DLD1 (cell line): ENCODE measurements around the gene KRTAP12-3.
"Not testable (repeated sequence)": the region's sequence is repeated elsewhere in the genome, so short reads cannot be mapped to it uniquely, and the experiment has no call there.

Experiments used
- in situ Hi-C: cut with HindIII; loops from 2 replicates; pipeline ENCODE4 v1.10.0; 2017; ENCODE audit warnings: low sequenced_read_pairs

The KRTAP12-3 gene

DNA sequence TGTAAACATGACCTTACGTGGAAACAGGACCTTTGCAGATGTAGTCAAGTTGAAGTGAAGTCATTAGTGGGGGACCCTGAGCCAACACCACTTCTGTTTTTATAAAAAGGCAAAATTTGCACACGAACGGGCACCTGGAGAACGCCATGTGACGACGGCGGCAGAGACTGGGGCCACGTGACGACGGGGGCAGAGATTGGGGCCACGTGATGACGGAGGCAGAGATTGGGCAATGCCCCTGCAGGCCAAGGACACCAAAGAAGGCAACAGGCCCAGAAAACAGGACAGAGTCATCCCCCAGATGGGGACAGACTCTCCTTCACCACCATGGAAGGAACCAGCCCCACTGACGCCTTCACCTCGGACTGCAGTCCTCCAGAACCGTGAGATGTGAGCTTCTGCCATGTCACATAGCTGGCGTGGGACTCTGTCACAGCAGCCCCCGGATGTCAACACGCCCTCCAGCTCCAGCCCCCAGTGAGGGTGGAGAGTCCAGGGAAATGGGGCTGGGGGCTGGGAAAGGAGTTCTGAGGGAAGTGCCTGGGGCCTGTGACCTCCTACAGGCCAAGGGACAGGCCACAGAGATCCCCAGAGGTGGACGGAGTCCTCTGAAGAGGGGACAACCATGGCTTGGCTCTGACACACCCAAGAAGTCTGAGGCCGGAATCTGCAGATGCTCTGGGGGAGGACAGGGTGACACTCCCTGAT, 7.3 kb upstream of the KRTAP12-3 start:
- in situ Hi-C loops = no loop called here

DNA sequence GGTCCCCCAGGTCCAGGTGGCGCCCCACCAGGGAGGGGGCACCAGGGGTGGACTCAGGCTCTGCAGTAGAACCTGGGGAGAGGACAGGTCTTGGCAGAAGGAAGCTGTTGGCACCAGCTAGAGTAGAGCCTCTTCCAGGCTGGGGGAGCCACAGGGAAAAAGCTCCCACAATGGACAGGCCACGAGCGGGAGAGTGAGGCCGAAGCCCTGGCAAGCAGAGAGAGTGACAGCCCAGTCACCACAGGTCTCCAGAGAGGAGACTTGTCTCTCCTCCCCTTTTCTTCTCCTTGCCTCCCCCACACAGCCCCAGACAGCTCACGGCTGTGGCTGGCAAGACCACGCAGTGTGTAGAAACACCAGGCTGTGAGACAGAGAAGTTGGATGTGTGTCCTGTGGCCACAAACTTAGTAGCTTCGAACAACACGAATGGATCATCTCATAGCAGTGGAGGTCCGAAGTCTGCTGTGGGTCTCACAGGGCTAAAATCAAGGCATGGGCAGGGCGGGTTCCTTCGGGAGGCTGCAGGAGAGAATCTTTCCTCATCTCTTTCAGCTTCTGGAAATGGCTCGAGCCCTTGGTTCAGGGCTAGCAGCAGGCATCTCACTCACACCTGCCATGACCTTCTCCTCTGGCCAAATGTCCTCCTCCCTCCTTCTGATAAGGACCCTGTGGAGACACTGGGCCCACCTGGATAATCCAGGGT, 6.6 kb upstream of the KRTAP12-3 start:
- in situ Hi-C loops = no loop called here

- in situ Hi-C loops = no loop called here
Measured at GRCh38 chr21:44653123-44653522, 4.6 kb upstream of the KRTAP12-3 start.

DNA sequence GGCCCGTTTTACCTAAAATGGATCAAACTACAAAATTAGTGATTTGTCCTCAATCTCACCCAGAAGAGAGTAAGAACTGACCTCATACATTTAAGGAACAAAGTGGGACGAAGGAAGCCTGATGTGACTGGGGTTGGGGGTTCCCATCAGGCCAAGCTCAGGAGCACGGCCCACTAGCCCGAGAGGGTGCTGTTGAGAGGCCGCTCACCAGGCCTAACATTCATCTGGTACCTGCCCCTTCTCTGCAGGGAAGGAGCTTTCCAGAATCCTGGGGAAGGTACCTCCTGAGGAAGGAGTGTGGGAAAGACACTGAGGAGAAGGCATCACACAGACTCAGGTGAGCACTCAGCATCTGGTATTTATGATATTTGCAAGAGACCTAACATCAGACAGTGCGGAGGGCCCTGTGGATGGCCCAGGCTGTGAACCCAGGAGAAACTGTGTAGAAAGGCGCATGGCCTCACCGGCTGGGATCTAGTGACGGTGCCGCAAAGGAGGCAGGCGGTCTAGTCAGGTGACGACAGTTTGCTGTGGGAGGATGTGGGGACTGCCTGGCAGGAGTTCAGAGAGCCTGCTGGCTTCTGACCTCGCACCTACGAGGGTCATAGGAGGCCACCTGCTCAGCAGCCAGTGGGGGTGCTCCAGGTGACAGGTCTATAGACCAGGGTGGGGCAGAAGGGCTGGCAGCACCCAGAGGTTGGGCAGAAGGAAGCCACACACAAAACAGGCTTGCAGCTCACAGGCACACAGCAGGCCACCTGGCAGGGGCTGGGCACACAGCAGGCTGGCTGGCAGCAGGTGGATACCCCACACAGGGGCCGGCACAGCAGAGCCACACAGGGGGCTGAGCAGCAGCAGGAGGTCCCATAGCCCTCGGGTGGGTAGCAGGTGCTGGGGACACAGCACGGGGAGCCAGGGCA, 3.8 kb upstream of the KRTAP12-3 start:
- in situ Hi-C loops = no loop called here

GRCh38 chr21:44654576-44655175, 3.1 kb upstream of the KRTAP12-3 start, which contains the start of gene KRTAP12-4:
KRTAP12-4 (minus strand) TSS chr21:44654659; CDS start chr21:44654614, 45 bp downstream.
- in situ Hi-C loops = no loop called here

GRCh38 chr21:44656868-44657267, 864 bp upstream of the KRTAP12-3 start:
- in situ Hi-C loops = no loop called here

DNA sequence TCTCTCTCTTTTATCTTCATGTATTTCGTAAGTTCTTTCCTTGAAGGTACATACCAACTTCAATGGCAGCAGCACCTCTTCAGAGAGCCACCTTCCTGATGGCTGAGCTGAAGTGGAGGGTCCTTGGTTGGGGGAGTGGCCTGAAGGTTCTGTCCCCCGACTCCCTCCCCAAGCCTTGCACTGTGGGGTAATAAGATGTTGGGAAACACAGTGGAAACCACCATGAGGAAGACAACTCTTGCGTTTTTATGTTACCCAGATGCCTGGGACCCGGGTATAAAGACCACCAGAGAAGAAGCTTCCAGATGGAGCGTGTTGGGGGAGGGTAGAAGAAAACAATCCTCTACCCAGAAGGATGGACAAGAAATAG, 794 bp downstream of the KRTAP12-3 start:
- in situ Hi-C loops = no loop called here

DNA sequence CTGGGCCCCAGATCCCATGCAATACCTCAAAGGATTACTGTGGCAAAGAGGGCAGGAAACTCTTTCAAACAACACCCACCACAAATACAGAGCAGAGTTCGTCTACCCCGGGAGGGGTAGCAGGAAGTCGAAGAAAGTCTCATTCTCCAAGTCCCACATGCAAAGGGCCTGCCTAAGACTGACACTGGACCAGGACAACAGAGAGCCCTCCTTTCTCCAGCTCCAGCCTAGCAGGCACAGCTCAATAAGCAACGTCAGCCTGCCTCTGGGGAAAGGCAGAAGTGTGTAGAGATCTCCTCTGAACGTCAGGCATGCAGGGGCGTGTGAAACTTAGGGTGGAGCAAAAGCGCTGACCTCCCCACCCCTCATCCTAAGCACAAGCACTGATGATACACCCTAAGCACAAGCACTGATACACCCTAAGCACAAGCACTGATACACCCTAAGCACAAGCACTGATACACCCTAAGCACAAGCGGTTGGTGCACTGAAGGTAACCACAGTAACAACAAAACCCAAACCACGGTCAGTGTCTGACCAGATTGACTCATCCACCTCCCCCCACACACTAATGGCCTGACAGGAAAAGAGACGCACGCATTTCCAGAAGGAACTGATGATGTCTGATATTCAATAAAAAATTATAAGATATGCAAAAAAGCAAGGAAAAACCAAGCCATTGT, 1.3 kb downstream of the KRTAP12-3 start:
- in situ Hi-C loops = no loop called here

DNA sequence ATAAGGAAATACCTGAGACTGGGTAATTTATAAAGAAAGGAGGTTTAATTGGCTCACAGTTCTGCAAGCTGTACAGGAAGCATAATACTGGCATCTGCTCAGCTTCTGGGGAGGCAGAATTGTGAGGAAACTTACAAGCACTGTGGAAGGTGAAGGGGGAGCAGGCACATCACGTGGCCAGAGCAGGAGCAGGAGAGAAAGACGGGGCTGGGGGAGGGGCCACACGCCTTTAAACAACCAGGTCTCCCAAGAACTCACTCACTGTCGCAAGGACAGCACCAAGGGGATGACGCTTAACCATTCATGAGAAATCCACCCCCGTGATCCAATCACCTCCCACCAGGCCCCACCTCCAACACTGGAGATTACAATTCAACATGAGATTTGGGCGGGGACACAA, 3.8 kb downstream of the KRTAP12-3 start:
- in situ Hi-C loops = not testable (repeated sequence)

DNA sequence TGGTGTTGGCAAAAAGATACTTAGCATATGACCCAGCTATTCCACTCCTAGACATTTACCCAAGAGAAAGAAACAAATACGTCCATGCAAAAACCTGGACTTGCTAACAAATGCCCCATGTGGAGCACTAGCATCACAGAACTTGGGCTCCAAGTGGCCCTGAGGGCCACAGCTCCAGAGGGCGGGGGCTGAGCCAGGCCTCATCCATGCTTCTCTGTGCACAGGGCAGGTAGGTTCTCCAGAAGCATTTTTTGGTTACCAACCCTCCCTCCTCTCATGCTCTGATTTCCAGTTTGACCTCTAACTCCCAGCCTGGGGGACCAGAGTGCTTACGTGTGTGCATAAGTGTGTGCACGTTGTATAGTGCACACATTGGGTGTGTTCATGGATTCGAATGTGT, 7.0 kb downstream of the KRTAP12-3 start:
- in situ Hi-C loops = no loop called here

GRCh38 chr21:44666401-44667320, 8.9 kb downstream of the KRTAP12-3 start, which contains the start of gene KRTAP12-2:
KRTAP12-2 (minus strand) TSS chr21:44666927; CDS start chr21:44666886, 41 bp downstream.
- in situ Hi-C loops = no loop called here

DNA sequence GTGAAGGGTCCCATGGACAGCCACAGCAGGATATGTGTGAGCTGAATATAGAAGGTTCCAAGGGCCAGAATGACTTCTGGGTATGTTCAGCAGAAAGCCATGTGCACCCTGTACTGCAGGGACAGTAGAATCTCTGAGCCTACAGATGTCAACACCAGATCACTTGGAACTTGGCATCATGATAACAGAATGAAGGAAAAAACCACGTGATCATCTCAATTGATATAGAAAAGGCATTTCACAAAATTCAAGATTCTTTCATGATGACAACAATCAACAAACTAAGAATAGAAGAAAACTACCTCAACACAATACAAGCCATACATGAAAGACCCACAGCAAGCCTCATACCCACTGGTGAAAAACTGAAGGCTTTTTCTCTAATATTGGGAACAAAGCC, 9.9 kb downstream of the KRTAP12-3 start:
- in situ Hi-C loops = no loop called here

- in situ Hi-C loops = no loop called here
Measured at GRCh38 chr21:44670642-44671432, 13.1 kb downstream of the KRTAP12-3 start.

GRCh38 chr21:44671911-44672310, 14.2 kb downstream of the KRTAP12-3 start:
- in situ Hi-C loops = no loop called here

DNA sequence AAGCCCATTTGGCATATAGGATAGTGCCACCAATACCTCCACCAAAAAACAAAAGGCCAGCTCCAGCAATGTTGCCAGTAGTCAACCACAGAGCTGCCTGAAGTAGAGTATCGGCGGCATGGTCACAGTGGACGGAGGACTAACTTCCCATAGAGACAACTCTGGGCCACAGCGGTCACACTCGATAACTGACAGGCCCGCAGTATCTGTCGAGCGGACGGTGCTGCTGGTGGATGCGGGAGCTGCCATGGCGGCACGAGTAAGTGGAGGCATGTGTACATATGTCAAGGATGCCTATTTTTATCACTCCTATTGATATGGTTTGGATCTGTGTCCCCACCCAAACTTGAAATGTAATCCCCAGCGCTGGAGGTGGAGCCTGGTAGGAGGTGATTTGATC, 20.1 kb downstream of the KRTAP12-3 start:
- in situ Hi-C loops = no loop called here

DNA sequence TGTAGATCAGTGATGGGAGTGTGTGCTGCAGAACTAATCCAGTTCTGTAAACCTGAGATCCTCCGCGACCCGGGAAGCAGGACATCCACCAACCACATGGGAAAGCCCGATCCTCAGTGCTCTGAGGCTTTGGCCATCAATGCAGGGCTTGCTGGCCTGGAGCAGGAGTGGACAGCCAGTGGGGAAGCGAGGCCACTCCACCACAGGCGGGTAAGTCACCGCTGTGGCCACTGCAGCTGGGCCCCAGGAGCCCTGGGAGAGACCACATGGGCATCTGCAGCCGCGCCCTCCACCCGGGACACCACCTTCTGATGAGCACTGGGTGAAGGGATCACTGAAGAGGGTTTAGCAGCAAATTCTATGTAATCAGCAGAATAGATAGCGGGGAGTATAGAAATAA, 23.4 kb downstream of the KRTAP12-3 start:
- in situ Hi-C loops = no loop called here

- in situ Hi-C loops = no loop called here
Measured at GRCh38 chr21:44681861-44682579, 24.3 kb downstream of the KRTAP12-3 start, which contains the start of gene KRTAP12-1. KRTAP12-1 (minus strand) TSS chr21:44682163; CDS start chr21:44682123, 40 bp downstream.
